PC-3 (cell line): ENCODE results near the gene KCNV2.

ENCODE experiments used
- EZH2 ChIP-seq: fragments of 300-600 bp; sonication (generic); IDR thresholded peaks from one replicate; pipeline ENCODE4 v1.6.1; 2017; ENCODE audit warnings: antibody characterized with exemption, mild to moderate bottlenecking, low read length; ENCODE audit not compliant: unreplicated experiment
- EZH2phosphoT487 ChIP-seq: fragments of 300-600 bp; sonication (generic); IDR thresholded peaks from 2 replicates; pipeline ENCODE4 v1.6.1; 2018; ENCODE audit warnings: mild to moderate bottlenecking, antibody characterized with exemption, low read length, borderline replicate concordance
- TF ChIP-seq, protein P1 (sequence below): fragments of 300-600 bp; sonication (generic); conservative IDR thresholded peaks from 2 replicates; pipeline ENCODE4 v1.5.1; 2017; ENCODE audit warnings: antibody characterized with exemption, low read depth, mild to moderate bottlenecking, low read length

DNA sequence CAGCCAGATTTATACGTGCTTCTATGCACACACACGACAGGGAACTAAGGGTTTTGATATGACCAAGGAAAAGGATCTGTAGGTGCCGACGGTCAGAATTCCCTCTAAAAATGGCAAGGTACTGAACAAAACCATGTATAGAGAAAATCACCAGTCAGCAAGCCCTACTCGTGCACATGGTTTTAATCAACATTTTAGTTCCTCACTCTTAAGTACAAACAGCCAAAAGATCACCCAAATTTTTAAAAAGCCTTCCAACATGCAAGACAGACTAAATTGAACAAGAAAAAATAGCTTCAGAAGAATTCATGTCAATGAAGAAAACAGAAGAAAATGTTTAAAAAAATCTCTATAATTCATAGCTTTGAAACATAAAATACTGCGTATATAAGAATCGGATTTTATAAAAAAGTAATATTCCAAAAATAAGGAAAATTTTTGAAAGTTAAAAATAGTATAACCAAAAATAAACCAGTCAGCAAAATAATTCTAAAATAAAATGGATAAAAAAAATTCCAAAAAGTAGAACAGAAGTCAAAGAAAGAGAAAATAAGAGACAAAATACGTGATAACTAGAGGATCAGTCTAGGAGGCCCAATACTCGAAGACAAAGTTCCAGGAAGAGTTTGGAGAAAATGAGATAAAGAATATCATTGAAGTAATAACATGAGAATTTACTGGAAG is 43.0 kb upstream of the KCNV2 start:
- TF ChIP-seq, protein P1, sequence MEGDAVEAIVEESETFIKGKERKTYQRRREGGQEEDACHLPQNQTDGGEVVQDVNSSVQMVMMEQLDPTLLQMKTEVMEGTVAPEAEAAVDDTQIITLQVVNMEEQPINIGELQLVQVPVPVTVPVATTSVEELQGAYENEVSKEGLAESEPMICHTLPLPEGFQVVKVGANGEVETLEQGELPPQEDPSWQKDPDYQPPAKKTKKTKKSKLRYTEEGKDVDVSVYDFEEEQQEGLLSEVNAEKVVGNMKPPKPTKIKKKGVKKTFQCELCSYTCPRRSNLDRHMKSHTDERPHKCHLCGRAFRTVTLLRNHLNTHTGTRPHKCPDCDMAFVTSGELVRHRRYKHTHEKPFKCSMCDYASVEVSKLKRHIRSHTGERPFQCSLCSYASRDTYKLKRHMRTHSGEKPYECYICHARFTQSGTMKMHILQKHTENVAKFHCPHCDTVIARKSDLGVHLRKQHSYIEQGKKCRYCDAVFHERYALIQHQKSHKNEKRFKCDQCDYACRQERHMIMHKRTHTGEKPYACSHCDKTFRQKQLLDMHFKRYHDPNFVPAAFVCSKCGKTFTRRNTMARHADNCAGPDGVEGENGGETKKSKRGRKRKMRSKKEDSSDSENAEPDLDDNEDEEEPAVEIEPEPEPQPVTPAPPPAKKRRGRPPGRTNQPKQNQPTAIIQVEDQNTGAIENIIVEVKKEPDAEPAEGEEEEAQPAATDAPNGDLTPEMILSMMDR, result no peak
- no peak for TF ChIP-seq EZH2
- no peak for TF ChIP-seq EZH2phosphoT487
